ENCODE measurements around the gene P4HB.

The P4HB gene

GRCh38 chr17:81813371-81813684, 47.0 kb downstream of the P4HB start:
- no peak for FAIRE-seq
- no peak for DNase-seq (ENCODE audit: insufficient read length, low spot score)

DNA sequence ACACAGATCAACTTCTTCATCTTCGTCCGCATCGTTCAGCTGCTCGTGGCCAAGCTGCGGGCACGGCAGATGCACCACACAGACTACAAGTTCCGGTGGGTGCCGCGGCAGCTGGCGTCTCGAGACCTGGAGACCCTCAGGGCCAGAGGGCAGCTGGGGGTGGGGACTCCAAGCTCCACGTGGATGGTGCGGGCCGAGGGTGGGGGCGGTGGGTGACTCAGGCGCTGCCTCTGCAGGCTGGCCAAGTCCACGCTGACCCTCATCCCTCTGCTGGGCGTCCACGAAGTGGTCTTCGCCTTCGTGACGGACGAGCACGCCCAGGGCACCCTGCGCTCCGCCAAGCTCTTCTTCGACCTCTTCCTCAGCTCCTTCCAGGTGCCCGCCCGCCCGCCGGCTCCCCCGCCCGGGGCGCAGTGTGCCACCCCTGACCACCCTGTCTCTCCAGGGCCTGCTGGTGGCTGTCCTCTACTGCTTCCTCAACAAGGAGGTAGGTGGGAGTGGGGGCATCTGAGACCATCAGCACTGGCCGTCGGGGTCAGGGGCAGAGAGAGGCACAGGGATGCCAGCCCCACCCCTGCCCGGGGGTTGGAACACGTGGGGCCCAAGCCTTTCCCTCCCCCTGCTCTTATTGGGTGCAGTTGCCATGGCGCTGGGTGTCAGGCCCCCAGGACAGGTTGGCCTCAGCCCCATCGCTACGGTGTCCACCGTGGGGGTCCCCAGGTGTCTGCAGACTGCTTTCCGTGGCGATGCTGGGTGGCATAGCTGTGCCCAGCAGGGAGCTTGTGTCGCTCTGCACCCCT, 47.6 kb downstream of the P4HB start:
- FAIRE-seq (no peak), DNase-seq (ENCODE audit: insufficient read length, low spot score) (no peak)

GRCh38 chr17:81811705-81812570, 48.4 kb downstream of the P4HB start:
- DNase-seq (ENCODE audit: insufficient read length, low spot score) (no peak), FAIRE-seq (no peak)

DNA sequence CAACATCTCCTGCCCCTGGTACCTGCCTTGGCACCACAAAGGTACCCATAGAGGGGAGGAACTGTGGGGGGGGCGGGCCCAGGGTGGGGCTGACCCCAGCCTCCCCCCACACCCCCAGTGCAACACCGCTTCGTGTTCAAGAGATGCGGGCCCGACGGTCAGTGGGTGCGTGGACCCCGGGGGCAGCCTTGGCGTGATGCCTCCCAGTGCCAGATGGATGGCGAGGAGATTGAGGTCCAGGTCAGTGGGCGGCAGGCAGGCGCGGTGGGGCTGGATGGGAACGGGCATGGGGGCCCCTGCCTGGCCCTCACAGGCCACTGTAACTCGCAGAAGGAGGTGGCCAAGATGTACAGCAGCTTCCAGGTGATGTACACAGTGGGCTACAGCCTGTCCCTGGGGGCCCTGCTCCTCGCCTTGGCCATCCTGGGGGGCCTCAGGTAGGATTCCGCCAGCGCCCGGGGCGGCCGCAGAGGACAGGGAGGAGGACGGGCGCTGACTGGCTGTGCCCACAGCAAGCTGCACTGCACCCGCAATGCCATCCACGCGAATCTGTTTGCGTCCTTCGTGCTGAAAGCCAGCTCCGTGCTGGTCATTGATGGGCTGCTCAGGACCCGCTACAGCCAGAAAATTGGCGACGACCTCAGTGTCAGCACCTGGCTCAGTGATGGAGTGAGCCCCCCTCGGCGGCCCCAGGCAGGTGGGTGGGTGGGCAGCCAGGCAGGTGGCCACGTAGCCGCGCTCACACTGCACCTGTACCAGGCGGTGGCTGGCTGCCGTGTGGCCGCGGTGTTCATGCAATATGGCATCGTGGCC, 49.2 kb downstream of the P4HB start:
- FAIRE-seq (no peak), DNase-seq (ENCODE audit: insufficient read length, low spot score) (no peak)

GRCh38 chr17:81810476-81810875, 49.9 kb downstream of the P4HB start:
- FAIRE-seq (no peak), DNase-seq (ENCODE audit: insufficient read length, low spot score) (no peak)

DNA sequence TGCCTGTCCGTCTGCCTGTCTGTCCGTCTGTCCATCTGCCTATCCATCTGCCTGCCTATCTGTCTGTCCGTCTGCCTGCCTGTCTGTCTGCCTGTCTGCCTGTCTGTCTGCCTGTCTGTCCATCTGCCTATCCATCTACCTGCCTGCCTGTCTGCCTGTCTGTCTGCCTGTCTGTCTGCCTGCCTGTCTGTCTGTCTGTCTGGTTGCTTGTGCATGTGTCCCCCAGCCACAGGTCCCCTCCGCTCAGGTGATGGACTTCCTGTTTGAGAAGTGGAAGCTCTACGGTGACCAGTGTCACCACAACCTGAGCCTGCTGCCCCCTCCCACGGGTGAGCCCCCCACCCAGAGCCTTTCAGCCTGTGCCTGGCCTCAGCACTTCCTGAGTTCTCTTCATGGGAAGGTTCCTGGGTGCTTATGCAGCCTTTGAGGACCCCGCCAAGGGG, 50.8 kb downstream of the P4HB start:
- DNase-seq (ENCODE audit: insufficient read length, low spot score) (no peak), FAIRE-seq (no peak)

- no peak for FAIRE-seq
- no peak for DNase-seq (ENCODE audit: insufficient read length, low spot score)
Observed at GRCh38 chr17:81808778-81809555, 51.4 kb downstream of the P4HB start.

GRCh38 chr17:81807839-81808238, 52.5 kb downstream of the P4HB start:
- no peak for DNase-seq (ENCODE audit: insufficient read length, low spot score)
- no peak for FAIRE-seq

- no peak for DNase-seq (ENCODE audit: insufficient read length, low spot score)
- FAIRE-seq: no peak
Observed at GRCh38 chr17:81807210-81807719, 53.1 kb downstream of the P4HB start.

- FAIRE-seq (no peak), DNase-seq (ENCODE audit: insufficient read length, low spot score) (no peak)
Observed at GRCh38 chr17:81806461-81807209, 53.7 kb downstream of the P4HB start.

- DNase-seq (ENCODE audit: insufficient read length, low spot score) (no peak), FAIRE-seq (no peak)
Observed at GRCh38 chr17:81805707-81806460, 54.5 kb downstream of the P4HB start.

GRCh38 chr17:81804559-81805399, 55.6 kb downstream of the P4HB start:
- DNase-seq (ENCODE audit: insufficient read length, low spot score) (no peak), FAIRE-seq (no peak)

DNA sequence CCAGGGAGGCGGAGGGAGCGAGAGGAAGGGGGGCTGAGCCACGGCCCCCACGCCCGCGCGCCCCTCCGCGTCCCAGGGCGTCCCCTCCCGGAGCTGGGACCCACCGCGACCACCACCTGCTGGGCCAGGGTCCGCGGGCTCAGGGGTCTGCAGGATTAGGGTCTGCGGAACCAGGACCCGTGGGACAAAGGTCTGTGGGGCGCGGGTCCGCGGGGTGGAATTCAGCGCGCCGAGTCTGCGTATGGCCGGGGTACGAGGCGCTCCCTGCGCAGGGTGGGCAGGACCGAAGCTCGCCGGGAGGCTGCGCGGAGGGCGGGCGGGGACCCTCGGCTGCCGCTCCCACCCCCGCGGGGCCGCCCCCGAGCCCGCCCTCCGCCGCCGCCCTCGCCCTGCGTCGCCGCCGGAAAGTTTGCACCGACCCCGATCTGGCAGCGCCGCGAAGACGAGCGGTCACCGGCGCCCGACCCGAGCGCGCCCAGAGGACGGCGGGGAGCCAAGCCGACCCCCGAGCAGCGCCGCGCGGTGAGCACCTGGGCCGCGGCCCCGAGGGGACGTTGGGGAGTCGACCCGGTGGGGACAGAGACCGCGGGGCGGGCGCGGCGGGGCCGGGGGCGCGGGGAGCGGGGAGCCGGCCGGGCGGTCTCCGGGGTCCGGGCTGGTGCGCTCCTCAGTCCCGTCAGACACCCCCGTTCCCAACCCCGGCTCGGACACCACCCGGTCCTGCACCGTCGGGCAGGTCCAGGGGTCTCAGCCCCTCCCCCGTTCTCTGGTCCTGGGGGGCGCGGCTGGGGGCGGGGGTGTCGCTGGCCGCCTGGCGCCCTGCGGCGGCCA, 56.4 kb downstream of the P4HB start, which contains the start of gene GCGR:
Gene GCGR, plus strand, starts transcription at position 423 of the 831 bp plus-strand sequence. CDS start 4,869 bp downstream, outside the sequence.
- no peak for FAIRE-seq

DNA sequence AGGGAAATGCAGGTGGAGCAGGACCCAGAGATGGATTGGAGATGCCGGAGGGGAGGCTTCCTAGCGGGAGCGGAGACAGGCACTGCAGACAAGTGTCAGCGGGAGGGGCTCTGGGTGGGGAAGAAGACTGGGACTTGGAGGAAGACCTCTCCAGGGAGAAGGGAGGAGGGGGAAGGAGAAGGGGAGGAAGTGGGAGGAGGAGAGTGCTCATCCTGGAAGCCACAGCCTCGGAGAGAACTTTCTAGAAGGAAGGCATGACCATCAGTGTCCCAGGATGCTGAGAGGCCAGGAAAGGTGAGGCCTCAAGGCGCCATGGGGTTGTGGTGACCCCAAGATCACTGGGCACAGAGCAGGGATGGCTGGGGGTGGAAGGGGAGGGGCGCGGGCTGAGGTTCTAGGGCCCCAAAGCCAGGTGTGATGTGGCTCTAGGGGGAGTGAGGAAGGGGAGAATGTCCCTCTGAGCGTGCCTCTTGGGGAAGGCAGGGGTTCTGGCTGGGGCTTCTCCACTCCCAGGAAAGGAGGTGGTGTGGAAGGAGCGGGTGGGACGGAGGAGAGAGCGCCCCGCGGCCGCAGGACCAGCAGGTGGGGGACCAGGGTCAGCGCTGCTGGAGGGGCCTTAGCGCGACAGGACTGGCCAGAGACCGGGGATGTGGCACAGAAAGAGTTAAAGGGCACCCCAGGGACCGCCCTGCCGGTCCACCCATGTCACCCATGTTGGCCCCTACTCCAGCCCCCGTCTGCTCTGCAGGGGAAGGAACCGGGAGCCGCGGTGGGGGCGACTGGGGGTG, 57.3 kb downstream of the P4HB start:
- FAIRE-seq (no peak), DNase-seq (ENCODE audit: insufficient read length, low spot score) (no peak)

More for the DNA sequence above, 56.4 kb downstream of the P4HB start, which contains the start of gene GCGR:
- no peak for DNase-seq (ENCODE audit: insufficient read length, low spot score)

- FAIRE-seq (no peak), DNase-seq (ENCODE audit: insufficient read length, low spot score) (no peak)
Observed at GRCh38 chr17:81802048-81802758, 58.1 kb downstream of the P4HB start.
